Germinal center (tissue), 1 donor: ENCODE measurements around the gene PLA2R1.
"Not testable (repeated sequence)": the region's sequence is repeated elsewhere in the genome, so short reads cannot be mapped to it uniquely, and the experiment has no call there.

Experiments used
- DNase-seq: peaks from one replicate; pipeline ENCODE4 v3.0.0; 2012; ENCODE audit warnings: mixed read lengths, low spot score

PLA2R1 gene

GRCh38 chr2:159982842-159983785, 79.3 kb downstream of the PLA2R1 start:
- DNase-seq, result no peak

GRCh38 chr2:159982270-159982669, 80.1 kb downstream of the PLA2R1 start:
- no peak for DNase-seq

- DNase-seq, result no peak
These were observed 85.8 kb downstream of the PLA2R1 start for GRCh38 chr2:159976527-159977160.

- no peak for DNase-seq
These were observed 89.1 kb downstream of the PLA2R1 start for GRCh38 chr2:159973325-159973724.

GRCh38 chr2:159971365-159972152, 90.9 kb downstream of the PLA2R1 start:
- no peak for DNase-seq

GRCh38 chr2:159970548-159970947, 91.9 kb downstream of the PLA2R1 start:
- DNase-seq, result not testable (repeated sequence)

- DNase-seq, result peak; percentile 17
These were observed 94.0 kb downstream of the PLA2R1 start for GRCh38 chr2:159968279-159968900.

- no peak for DNase-seq
These were observed 98.7 kb downstream of the PLA2R1 start for GRCh38 chr2:159963700-159964099.

GRCh38 chr2:159962513-159962912, 99.9 kb downstream of the PLA2R1 start:
- not testable (repeated sequence) for DNase-seq

GRCh38 chr2:159961451-159961850, 101.0 kb downstream of the PLA2R1 start:
- DNase-seq, result no peak

- no peak for DNase-seq
These were observed 101.4 kb downstream of the PLA2R1 start for GRCh38 chr2:159961037-159961436.

- DNase-seq, result no peak
These were observed 102.0 kb downstream of the PLA2R1 start for GRCh38 chr2:159960414-159960813.

GRCh38 chr2:159959136-159959535, 103.3 kb downstream of the PLA2R1 start:
- DNase-seq, result no peak

GRCh38 chr2:159953136-159953823, 109.1 kb downstream of the PLA2R1 start:
- no peak for DNase-seq

GRCh38 chr2:159946326-159946999, 116.0 kb downstream of the PLA2R1 start:
- no peak for DNase-seq

- DNase-seq, result no peak
These were observed 117.5 kb downstream of the PLA2R1 start for GRCh38 chr2:159944874-159945273.

- DNase-seq, result no peak
These were observed 120.3 kb downstream of the PLA2R1 start for GRCh38 chr2:159942146-159942545.

GRCh38 chr2:159941729-159942128, 120.7 kb downstream of the PLA2R1 start:
- no peak for DNase-seq

GRCh38 chr2:159939946-159940345, 122.5 kb downstream of the PLA2R1 start:
- DNase-seq, result peak; percentile 44

GRCh38 chr2:159938395-159938794, 124.0 kb downstream of the PLA2R1 start:
- DNase-seq, result no peak

- DNase-seq, result no peak
These were observed 125.9 kb downstream of the PLA2R1 start for GRCh38 chr2:159936471-159936870.
